CD4-positive, CD25-positive, alpha-beta regulatory T cell (primary cell): Measurements from ENCODE around the gene COL8A2. TPM values are rescaled to one million over a fixed set of nuclear protein-coding genes. Genes with fewer than 3 reads are reported as not detected.

Experiments
- ATAC-seq, 2 donors: fragments of 150-1000 bp; cut with Tn5 transposase; one replicate each; pipeline ENCODE4 v1.10.0; 2021; ENCODE audit warnings: low read depth in 2 of 2, moderate number of reproducible peaks in 2 of 2, moderate library complexity in 1 of 2
- DNase-seq, 3 donors: peaks; one replicate each; pipeline versions ENCODE4 v3.0.0 to v3.0.0-alpha.2; 2012 to 2022; ENCODE audit warnings: mixed read lengths in 1 of 3
- H3K27ac ChIP-seq: one replicate; pipeline ENCODE4 v1.7.0; 2013; ENCODE audit warnings: mild to moderate bottlenecking, low read length; ENCODE audit not compliant: insufficient read depth, poor library complexity, severe bottlenecking
- H3K27me3 ChIP-seq: one replicate; pipeline ENCODE4 v1.7.0; 2013; ENCODE audit warnings: low read length; ENCODE audit not compliant: control insufficient read depth, insufficient read depth
- H3K36me3 ChIP-seq: one replicate; pipeline ENCODE4 v1.7.0; 2013; ENCODE audit warnings: mild to moderate bottlenecking, low read length, moderate library complexity; ENCODE audit not compliant: control insufficient read depth, insufficient read depth
- H3K4me1 ChIP-seq: 2 replicates; pipeline ENCODE4 v1.7.0; 2013; ENCODE audit warnings: mild to moderate bottlenecking, low read length; ENCODE audit not compliant: insufficient read depth, control insufficient read depth, poor library complexity, severe bottlenecking
- H3K4me3 ChIP-seq: one replicate; pipeline ENCODE4 v1.7.0; 2013; ENCODE audit warnings: low read depth, mild to moderate bottlenecking, low read length, moderate library complexity
- H3K9me3 ChIP-seq, 2 experiments: 1 replicate in 1 of 2; 2 replicates in 1 of 2; pipeline ENCODE4 v1.7.0; 2013; ENCODE audit warnings: low read length in 2 of 2, mild to moderate bottlenecking in 1 of 2, moderate library complexity in 1 of 2; ENCODE audit not compliant: control insufficient read depth in 2 of 2
- H3K27ac Mint-ChIP-seq, 3 donors: one replicate each; pipeline ENCODE4 v1.8.0; 2020 to 2022; ENCODE audit warnings: mild to moderate bottlenecking in 3 of 3, mixed read lengths in 3 of 3, moderate library complexity in 2 of 3
- H3K27me3 Mint-ChIP-seq: one replicate; pipeline ENCODE4 v1.8.0; 2022; ENCODE audit warnings: mild to moderate bottlenecking, mixed read lengths
- H3K36me3 Mint-ChIP-seq: one replicate; pipeline ENCODE4 v1.8.0; 2020; ENCODE audit warnings: mixed read lengths
- H3K4me1 Mint-ChIP-seq, 4 donors: one replicate each; pipeline ENCODE4 v1.8.0; 2020 to 2022; ENCODE audit warnings: mixed read lengths in 4 of 4, mild to moderate bottlenecking in 1 of 4
- H3K4me3 Mint-ChIP-seq, 4 donors: one replicate each; pipeline ENCODE4 v1.8.0; 2020 to 2022; ENCODE audit warnings: mild to moderate bottlenecking in 4 of 4, mixed read lengths in 4 of 4, moderate library complexity in 3 of 4
- H3K9me3 Mint-ChIP-seq, 7 donors: one replicate each; pipeline ENCODE4 v1.8.0; 2020 to 2022; ENCODE audit warnings: mixed read lengths in 7 of 7, mild to moderate bottlenecking in 3 of 7, moderate library complexity in 2 of 7
- polyA plus RNA-seq, 4 donors: library from polyadenylated mRNA; unstranded; fragments of 300-500 nt; fragmentation: Illumina TruSeq; gene quantifications; one replicate each; pipeline ENCODE4 v1.2.3, GENCODE V29; 2021
- total RNA-seq: library from RNA; stranded (reverse); gene quantifications from one replicate; pipeline ENCODE4 v1.2.3, GENCODE V29; 2022

Gene COL8A2
- total and polyA plus RNA-seq, 5 donors from 2014 or later: 0.03 TPM; not detected in 4

DNA sequence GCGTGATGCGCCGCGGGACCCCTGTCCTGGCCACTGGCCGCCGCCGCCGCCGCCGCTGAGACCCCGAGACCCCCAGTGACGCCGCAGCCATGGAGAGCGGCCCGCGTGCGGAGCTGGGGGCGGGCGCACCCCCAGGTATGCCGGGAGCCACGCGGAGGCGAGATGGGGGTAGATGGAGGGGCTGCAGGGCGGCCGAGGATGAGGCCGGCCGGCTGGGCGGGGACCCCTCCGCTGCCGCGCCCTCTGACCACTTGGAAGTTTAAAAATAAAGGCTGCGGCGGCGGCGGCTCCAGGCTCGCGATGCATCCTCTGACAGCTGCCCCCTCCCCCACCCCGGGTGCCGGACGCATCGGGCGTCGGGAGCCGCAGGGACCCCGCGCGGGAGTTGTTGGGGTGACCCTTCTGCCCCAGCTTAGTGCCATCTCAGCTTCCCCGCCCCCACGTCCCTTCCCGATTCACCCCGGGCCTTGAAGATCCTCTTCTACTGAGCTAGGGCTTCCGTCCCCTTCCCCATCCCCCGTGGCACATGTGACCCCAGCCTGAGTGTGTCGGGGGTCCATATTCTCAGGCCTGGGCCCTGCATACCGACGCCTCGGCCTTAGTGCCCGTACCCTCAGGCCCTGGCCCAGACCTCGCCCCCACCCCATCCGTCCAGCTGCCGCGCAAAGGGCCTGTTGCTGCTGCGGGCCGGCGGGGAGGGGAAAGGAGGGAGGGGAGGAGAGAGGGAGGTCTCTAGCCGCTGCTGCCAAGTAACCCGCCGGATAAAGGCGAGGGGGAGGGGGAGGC lies 31.5 kb upstream of the COL8A2 start:
- H3K4me1 ChIP-seq: peaks cover 72% of the 10 kb centered on the region
- H3K36me3 Mint-ChIP-seq: no peaks in the 10 kb centered on the region

DNA sequence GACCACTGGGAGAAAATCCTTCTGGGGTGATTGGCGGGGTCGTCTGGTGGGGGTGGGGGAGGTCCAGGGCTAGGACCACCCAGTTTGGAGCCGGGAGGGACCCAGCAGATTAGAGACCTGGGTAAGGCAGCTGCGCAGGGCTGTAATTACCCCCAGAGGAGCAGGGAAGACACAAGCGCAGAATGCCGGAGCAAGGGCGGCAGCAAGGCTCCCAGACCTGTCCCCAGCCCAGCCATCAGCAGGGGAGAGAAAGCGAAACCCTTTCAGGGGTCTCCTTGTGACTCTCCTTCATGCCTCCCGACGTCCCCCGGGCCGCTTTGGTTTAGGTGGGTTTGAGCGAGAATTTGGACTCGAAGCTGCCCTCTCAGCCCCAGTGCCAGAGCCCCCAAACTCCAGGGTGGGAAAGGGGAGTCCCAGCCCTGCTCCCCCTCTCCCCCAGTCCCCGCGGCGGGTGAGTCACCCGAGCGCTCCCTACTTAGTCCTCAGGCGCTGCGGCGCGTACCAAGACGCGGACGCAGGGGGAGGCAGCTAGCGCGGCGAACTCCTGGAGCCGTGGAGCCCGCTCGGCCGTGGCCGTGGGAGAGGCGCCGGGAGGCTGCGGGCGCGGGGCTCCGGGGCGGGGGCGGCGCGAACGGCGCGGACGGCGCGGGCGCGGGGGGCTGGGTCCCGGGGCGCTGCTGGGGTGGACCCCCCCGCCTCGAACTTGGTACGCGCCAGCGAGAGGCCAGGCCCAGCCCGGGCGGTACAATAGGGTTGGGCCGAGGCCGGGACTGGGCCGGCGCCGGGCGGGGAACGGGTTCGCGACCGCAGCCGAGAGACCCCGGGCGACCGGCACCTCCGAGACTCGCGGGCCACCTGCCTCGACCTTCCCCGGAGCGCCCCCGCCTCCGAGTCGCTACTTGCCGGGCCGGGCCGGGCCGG lies 30.6 kb upstream of the COL8A2 start, which contains the start of gene MAP7D1:
MAP7D1 (plus strand) TSS at position 753 of the 921 bp plus-strand sequence. CDS start 258 bp downstream, outside the sequence.
- DNase-seq (peak; percentile 81 to 88 (median 84)), ATAC-seq (peak; percentile 80 to 82)
- H3K36me3 ChIP-seq: no peaks in the 10 kb centered on the region
- Mint-ChIP-seq H3K36me3 (no peaks in the 10 kb centered on the region), H3K27me3 (no peaks in the 10 kb centered on the region), H3K9me3 (peaks cover 0 to 1% (median 0%) of the 10 kb centered on the region in 7 donors), H3K4me3 (peak within 1 kb of the TSS; percentile 87 to 97 (median 92)), H3K27ac (peak within 1 kb of the TSS; percentile 95 to 98 (median 96)), H3K4me1 (peaks cover 0 to 79% (median 47%) of the 10 kb centered on the region in 4 donors)
- peak within 1 kb of the TSS; percentile 88 for H3K27ac ChIP-seq
- H3K27me3 ChIP-seq: no peaks in the 10 kb centered on the region
- peaks cover 72% of the 10 kb centered on the region for H3K4me1 ChIP-seq
- peak within 1 kb of the TSS; percentile 82 for H3K4me3 ChIP-seq
- H3K9me3 ChIP-seq: no peaks in the 10 kb centered on the region

More for the DNA sequence above, 31.5 kb upstream of the COL8A2 start:
- Histone ChIP-seq H3K27ac (peak overlapping the region; percentile 88), H3K9me3 (no peaks in the 10 kb centered on the region), H3K4me3 (peak overlapping the region; percentile 61), H3K36me3 (no peaks in the 10 kb centered on the region), H3K27me3 (no peaks in the 10 kb centered on the region)
- Mint-ChIP-seq H3K27ac (peak overlapping the region in 2 of 3 donors; percentile 89 to 95), H3K4me3 (peak overlapping the region; percentile 87 to 97 (median 92)), H3K4me1 (peaks cover 5 to 79% (median 49%) of the 10 kb centered on the region in 4 donors), H3K9me3 (no peaks in the 10 kb centered on the region), H3K27me3 (no peaks in the 10 kb centered on the region)
- DNase-seq (peak; percentile 50 to 76 (median 59)), ATAC-seq (no peak)

DNA sequence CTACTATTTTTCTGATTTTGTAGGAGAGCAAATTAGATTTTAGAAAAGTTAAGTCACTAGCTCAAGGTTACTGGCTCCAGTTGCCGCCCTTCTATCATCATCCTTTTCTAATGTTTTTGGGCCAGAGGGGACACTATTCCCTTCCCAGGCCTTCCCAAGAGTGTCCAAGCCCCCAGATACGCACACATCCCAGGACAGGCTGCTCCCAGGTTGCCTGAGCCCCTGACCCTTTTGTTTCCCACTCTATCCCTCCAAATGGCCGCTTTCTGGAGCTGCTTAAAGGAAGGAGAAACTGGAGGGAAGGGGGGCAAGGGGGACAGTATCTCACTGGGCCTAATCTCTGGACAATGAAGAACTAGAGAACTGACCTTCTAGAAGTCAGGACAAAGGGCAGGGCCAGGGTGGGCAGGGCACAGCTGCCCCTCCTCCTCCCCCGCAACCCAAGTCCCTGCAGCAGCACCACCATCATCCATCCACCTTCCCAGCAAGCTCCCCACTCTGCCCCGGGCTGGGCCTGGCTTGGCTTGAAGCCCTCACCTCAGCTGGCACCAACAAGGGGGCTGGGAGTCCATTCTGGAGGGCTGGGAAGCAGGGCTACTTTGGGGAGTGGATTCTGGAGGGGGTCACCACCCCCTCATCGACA lies 29.9 kb upstream of the COL8A2 start:
- H3K4me3 Mint-ChIP-seq: peak overlapping the region; percentile 85 to 94 (median 90)
- no peaks in the 10 kb centered on the region for H3K9me3 ChIP-seq
- peaks cover 72% of the 10 kb centered on the region for H3K4me1 ChIP-seq
- peaks cover 0 to 1% (median 0%) of the 10 kb centered on the region in 7 donors for H3K9me3 Mint-ChIP-seq
- H3K36me3 ChIP-seq: no peaks in the 10 kb centered on the region
- H3K27me3 ChIP-seq: no peaks in the 10 kb centered on the region
- ATAC-seq: no peak
- peak overlapping the region; percentile 81 for H3K4me3 ChIP-seq
- peak overlapping the region; percentile 90 to 98 (median 96) for H3K27ac Mint-ChIP-seq
- H3K36me3 Mint-ChIP-seq: no peaks in the 10 kb centered on the region
- H3K4me1 Mint-ChIP-seq: peaks cover 0 to 79% (median 45%) of the 10 kb centered on the region in 4 donors
- no peaks in the 10 kb centered on the region for H3K27me3 Mint-ChIP-seq
- H3K27ac ChIP-seq: peak overlapping the region; percentile 88
- DNase-seq: no peak

DNA sequence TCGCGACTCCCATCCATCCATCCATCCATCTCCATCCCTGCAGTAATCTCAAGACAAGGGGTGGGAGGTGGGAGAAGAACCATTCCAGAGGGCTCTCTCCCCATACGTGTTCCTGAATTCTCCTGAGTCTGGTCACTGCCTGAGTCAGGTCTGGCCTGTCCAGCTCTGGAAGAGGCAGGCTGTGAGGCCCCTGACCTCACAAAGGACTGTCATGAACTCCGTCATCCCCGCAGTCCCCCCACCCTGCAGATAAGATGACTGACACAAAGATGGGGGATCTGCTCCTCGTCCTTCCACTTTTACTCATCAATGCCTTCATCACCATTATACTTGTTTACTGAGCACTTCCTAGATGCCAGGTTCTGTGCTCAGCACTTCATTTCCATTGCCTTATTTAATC lies 29.3 kb upstream of the COL8A2 start:
- Mint-ChIP-seq H3K9me3 (peaks cover 0 to 1% (median 0%) of the 10 kb centered on the region in 7 donors), H3K4me1 (peaks cover 0 to 79% (median 43%) of the 10 kb centered on the region in 4 donors), H3K36me3 (no peaks in the 10 kb centered on the region), H3K27ac (peak overlapping the region; percentile 84 to 98 (median 96)), H3K4me3 (peak overlapping the region; percentile 85 to 90 (median 90)), H3K27me3 (no peaks in the 10 kb centered on the region)
- Histone ChIP-seq H3K9me3 (no peaks in the 10 kb centered on the region), H3K27me3 (no peaks in the 10 kb centered on the region), H3K36me3 (no peaks in the 10 kb centered on the region), H3K4me3 (no peak overlapping the region), H3K27ac (peak overlapping the region; percentile 88), H3K4me1 (peaks cover 70% of the 10 kb centered on the region)
- DNase-seq (no peak), ATAC-seq (no peak)

DNA sequence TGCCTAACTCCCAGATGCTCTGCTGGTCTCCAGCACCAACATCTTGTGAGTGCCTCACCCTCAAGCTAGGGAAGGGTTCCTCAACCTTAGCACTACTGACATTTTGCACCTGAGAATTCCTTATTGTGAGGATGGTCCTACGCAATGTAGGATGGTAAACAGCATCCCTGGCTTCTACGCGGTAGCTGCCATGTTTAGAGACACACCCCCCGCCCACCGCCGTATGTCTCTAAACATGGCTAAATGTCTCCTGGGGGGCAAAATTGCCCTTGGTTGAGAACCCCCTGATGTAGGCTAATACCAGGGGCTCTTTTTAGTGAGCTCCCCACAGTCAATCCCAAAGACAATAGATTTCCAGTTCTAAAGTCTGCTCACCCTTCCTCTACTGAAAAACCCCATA lies 28.5 kb upstream of the COL8A2 start:
- ATAC-seq (no peak), DNase-seq (no peak)
- H3K9me3 Mint-ChIP-seq: peaks cover 0 to 1% (median 0%) of the 10 kb centered on the region in 7 donors
- peak overlapping the region; percentile 18 to 98 (median 90) for H3K27ac Mint-ChIP-seq
- H3K27me3 ChIP-seq: no peaks in the 10 kb centered on the region
- no peaks in the 10 kb centered on the region for H3K9me3 ChIP-seq
- peaks cover 0 to 80% (median 42%) of the 10 kb centered on the region in 4 donors for H3K4me1 Mint-ChIP-seq
- H3K4me3 Mint-ChIP-seq: peak overlapping the region; percentile 48 to 97 (median 67)
- H3K36me3 Mint-ChIP-seq: no peaks in the 10 kb centered on the region
- H3K36me3 ChIP-seq: no peaks in the 10 kb centered on the region
- H3K27ac ChIP-seq: no peak overlapping the region
- no peaks in the 10 kb centered on the region for H3K27me3 Mint-ChIP-seq
- H3K4me1 ChIP-seq: peaks cover 66% of the 10 kb centered on the region
- H3K4me3 ChIP-seq: no peak overlapping the region

DNA sequence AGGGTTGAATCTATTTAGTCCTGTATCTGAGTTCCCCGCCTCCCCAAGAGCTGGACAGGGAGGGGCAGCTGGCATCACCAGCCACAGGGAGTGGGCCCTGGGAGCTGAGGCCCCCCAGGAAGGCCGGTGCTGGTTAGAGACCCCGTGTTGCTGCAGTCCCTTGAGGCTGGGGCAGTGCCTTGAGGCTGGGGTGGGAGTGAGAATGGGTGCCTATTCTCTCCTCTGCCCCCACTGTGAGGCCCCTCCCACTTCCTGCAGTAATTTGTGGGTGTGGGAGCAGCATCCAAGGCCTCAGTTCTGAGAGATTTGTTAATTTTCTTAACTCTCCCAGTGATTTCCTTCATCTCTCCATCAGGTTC lies 26.8 kb upstream of the COL8A2 start:
- DNase-seq (peak; percentile 60 to 81 (median 63)), ATAC-seq (no peak)
- Histone ChIP-seq H3K4me3 (peak overlapping the region; percentile 66), H3K9me3 (no peaks in the 10 kb centered on the region), H3K27me3 (no peaks in the 10 kb centered on the region), H3K27ac (peak overlapping the region; percentile 96), H3K4me1 (peaks cover 58% of the 10 kb centered on the region), H3K36me3 (no peaks in the 10 kb centered on the region)
- Mint-ChIP-seq H3K27ac (peak overlapping the region; percentile 93 to 98 (median 93)), H3K9me3 (peaks cover 0 to 1% (median 0%) of the 10 kb centered on the region in 7 donors), H3K4me3 (peak overlapping the region; percentile 70 to 97 (median 76)), H3K4me1 (peaks cover 6 to 81% (median 41%) of the 10 kb centered on the region in 4 donors), H3K36me3 (no peaks in the 10 kb centered on the region), H3K27me3 (no peaks in the 10 kb centered on the region)
